HG03442 (cell line): ENCODE results near the gene FBXW8.

Experiments used
- ATAC-seq: cut with Tn5 transposase; IDR thresholded peaks from one replicate; pipeline ENCODE4 v1.9.1; 2021; ENCODE audit warnings: mild to moderate bottlenecking, moderate library complexity; ENCODE audit not compliant: unreplicated experiment

FBXW8 gene

DNA sequence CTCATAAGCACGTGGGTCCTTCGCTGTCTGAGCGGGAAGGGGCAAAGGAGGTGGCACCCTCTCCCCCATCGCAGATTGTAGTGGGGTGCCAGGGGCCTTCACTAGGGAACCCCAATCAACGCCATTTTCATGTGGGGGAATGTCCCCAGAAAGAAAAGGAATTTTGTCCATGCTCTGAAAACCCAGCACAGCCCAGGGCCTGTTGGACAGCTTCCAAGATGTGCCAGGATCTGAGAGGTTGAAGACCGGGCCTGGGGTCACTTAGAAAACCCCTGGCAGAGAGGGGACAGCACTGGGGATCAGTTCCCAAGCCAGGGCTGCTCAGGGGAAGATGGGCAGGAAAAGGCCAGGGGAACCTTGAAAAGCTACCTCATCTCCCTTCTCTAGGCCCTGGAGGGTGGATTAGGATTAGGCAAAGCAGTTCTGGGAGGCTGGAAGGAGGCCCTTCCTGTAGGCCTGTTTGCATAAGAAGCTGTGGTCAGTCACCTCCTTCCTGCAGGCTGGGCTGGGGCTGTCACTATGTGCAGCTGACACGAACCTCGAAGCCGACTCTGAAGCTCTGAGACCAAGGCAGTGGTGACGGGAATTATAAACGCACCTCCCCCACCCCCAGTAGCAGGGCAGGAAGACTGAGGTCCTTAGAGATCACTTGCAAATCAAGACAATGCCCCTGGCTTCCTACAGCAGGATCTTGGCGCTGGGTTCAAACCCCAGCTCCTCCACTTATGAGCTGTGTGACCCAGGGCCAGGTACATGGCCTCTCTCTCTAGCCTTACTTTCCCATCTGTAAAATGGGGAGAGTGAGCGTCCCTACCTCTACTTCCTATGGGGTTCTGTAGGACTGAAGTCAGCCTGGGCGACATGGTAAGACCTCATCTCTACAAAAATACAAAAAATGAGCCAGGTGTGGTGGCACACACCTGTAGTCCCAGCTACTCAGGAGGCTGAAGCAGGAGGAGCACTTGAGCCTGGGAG lies 159.5 kb downstream of the FBXW8 start:
- no peak for ATAC-seq

DNA sequence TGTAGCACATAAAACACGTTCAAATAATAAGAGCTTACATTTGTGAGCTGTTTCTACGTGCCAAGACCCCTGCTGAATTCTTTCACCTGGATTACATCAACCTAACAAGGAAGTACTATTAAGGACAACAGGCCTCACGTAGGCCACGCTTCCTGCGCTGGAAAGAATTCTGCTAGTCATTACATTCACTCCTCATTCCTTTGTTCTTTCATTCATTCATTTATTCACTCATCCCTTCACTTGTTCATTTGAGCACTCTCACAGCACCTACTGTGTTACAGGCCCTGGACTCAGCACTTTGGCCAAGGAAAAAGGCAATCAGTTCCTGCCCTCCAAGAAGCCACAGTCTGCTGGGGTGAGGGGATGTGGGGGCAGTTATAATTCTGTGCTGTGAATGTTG lies 160.3 kb downstream of the FBXW8 start:
- ATAC-seq = no peak

DNA sequence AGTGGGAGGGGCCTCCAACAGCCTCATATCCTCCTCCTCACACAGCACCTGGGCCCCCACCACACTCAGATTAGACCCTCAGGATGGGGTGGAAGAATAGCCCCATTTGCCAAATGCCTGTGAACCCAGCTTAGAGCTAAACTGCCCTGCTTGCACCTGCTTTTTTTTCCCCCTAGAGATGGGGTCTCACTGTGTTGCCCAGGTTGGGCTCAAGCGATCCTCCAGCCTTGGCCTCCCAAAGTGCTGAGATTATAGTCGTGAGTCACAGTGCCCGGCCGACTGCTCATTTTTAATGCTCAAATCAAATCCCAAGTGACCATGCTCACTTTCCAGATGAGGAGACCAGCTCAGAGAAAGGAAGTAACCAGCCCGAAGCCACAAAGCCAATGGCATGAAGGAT lies 161.4 kb downstream of the FBXW8 start:
- ATAC-seq = no peak

DNA sequence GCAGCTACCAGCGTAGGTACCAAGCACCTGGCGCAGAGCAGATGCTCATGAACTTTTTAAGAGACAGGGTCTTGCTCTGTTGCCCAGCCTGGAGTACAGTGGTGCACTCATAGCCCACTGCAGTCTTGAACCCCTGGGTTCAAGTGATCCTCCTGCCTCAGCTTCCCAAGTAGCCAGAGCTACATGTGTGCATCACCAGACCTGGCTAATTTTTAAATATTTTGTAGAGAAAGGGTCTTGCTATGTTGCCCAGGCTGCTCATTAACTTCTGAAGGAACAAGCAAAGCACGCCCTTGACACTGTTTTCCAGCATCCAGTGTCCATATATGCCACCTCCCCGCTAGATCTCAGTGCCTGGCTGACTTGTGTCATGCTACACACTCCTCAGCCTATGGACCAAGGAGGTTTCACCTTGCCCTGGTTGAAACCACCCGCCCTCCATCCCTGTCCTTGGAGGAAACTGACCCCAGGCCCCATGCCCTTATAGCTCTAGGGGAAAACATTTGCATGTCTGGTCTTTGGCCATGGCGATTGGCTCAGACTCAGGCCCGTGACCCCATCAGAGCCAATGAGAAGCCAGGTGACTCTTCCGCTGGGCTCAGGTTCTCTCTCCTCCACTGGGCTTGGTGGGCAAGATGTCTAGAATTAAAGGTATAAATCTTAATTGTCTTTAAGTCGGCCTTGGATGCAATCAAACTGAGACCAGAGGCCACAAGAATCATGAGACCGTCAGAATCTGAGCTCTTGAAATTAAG lies 162.2 kb downstream of the FBXW8 start:
- no peak for ATAC-seq

DNA sequence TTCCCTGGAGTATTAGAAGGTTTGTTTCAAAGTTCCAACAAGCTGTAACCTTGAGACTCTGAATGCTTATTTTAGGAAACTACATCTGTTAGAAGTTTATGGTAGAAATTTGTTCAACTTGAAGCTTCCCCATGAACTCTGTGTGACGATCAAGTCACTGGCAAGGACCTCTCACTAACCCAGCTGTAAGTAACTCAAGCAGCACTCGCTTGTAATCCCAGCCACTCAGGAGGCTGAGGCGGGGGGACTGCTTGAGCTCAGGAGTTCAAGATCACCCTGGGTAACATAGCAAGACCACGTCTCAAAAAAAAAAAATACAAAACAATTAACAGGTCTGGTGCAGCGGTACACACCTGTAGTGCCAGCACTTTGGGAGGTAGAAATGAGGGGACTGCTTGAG lies 162.9 kb downstream of the FBXW8 start:
- no peak for ATAC-seq

DNA sequence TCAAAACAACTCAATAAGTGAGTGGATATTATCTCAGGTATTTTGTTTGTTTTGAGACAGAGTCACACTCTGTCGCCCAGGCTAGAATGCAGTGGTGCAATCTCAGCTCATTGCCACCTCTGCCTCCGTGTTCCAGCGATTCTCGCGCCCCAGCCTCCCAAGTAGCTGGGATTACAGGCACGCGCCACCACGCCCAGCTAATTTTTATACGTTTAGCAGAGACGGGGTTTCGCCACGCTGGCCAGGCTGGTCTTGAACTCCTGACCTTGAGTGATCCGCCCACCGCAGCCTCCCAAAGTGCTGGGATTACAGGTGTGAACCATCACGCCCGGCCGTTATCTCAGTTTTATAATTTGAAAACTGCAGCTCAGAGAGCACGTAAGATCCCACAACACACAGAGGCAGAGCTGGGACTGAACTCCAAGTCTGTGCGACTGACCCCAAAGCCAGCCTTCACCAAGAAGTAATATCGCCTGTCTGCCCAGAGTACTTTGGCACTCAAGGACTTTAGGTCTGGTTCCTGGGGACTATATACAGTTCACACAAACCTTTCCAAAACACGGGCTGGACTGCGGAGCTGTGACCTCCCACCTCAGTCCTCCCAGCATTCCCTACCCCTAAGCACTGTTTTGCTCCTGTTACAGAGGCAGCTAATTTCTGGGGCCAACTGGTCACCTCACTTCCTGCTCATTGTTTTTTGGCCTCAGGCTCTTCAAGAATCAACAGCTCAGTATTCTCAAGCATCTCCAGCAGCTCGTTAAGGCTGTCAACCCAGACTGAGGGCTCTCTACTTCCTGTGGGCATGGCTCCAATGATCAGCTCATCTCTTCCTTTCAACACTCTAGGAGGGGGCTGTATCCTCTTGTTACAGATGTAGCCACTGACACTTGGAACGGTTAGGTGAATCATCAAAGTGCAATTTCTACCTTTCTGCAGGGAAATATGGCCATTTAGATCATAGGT lies 165.9 kb downstream of the FBXW8 start:
- no peak for ATAC-seq

DNA sequence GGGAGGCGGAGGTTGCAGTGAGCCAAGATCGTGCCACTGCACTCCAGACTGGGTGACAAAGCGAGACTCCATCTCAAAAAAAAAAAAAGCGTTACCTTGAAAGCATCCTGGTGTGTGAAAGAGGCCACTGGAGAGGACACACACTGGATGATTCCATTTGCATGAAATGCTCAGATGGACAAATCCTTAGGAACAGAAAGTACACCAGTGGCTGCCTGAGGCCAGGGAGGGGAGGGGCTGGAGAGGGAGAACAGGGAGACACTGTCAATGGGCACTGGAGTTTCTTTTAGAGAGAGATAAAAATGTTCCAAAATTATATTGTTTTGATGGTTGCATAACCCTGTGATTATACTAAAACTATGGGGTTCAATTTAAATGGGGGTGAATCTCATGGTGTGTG lies 168.7 kb downstream of the FBXW8 start:
- no peak for ATAC-seq

DNA sequence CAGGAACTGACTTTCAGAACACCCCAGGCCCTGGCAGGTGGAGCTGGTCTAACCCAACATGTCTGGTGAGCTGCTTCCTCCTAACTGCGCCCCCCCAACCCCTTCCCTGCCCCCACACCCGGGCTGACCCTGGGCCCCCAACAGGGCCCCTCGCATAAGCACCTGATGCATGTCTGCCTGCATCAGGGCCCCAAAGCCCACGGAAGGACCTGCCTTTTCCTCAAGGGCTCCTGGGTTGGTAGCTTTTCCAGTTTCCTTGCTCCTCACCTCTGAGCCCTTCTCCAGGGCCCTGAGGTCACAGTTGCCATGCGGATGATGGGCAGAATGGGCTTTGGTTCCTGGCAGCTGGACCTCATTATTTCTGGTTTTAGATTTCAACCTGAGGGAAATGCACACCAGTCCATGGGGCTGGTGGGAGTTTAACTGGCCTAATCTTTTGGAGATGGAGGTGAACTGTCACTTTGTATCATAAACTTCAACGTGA lies 170.0 kb downstream of the FBXW8 start:
- ATAC-seq = no peak
